ENCODE results near the gene PSMA6.
A peak's percentile ranks its signal among the peaks of the same experiment; 100 is the strongest.
"Not testable (repeated sequence)": the region's sequence is repeated elsewhere in the genome, so short reads cannot be mapped to it uniquely, and the experiment has no call there.

Gene PSMA6

DNA sequence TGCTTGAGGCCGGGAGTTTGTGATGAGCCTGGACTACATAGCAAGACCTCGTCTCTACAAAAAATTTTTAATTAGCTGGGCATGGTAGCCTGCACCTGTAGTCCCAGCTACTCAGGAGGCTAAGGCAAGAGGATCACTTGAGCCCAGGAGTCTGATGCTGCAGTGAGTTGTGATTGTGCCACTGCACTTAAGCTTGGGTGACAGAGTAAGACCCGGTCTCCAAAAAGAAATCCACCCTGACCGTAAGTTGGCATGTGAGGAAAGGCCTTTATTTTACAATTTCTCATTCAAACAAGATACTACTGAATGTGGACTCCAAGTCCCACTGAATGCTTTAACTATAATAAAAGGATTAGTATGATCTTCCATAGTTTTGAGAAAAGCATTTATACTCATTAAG lies 27.3 kb downstream of the PSMA6 start:
- DNase-seq, result no peak

DNA sequence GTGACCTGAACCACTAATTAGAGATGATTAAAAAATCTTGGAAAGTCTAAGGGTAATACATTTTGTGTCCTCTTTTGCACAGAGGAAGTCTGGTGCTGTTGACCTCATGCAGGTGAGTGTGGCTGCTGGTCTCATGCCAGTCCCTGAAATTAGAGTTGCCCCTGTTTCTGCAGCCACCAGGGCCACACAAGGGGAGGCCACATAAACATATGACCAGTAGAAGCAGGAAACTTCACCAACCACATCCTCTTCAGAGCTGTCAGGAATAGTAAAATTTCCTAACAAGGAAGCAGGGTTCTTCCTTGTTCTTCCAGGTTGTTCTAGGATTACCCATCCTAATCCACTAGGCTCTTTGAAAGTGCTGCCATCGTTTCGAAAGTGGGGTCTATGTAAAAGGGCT lies 28.3 kb downstream of the PSMA6 start:
- no peak for DNase-seq

DNA sequence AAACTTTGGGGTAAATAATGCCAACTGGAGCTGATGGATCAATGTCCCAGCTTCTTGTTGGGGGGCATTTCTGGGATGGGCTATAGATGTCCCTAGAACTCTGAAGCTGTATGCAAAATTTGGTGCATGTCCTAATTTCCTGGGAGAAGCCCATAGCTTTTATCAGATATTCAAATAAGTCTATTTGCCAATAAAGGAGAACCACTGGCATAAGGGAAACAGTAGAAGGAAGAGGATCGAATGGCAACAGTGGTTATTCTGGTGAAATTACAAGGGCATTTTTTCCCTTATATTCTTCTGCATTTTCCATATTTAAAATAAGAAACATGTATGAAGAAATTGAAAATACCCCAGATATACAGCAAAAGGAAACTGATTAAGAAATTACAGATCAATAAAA lies 34.2 kb downstream of the PSMA6 start:
- DNase-seq, result no peak

DNA sequence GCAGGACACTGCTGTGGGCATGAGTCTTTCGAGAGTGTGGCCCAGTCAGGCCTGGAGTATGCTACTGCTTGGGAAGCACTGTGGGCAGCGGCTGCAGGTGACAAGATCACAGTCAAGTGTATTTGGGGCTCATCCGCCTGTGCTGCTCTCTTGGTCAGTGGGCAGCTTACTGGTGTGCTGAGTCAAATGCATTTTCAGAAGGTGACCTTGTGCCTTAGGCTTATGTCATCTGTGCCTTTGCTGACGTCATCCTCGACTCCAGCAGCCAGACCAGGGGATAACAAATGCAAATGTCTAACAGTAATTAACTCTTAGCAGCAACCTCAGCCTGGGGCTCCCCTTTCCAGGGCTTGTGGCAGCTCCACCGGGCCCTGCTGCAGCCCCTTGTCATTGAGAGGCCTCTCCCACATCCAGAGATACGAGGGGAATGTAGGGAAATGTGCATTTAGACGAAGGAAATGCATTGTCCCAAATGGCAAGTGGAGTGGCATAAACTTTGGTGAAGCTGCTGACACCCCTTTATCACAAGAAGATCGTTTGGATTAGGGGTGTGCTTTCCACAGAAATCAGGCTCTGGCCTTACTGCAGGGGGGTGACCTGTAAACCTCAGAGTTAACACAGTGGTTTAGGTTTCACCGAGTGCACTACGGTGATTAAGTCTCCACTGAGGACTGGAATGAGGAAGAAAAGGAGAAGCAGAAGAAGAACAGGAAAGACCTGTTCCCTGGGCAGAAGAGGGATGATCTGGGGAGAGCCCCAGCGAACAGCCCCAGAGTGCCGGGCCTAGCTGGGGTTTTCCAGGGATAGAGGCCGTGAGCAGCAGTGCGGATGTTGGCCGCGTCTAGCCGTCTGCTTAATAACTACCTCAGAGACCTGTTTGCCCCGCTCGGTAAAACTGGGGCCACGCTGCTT lies 39.7 kb downstream of the PSMA6 start:
- DNase-seq, result no peak

DNA sequence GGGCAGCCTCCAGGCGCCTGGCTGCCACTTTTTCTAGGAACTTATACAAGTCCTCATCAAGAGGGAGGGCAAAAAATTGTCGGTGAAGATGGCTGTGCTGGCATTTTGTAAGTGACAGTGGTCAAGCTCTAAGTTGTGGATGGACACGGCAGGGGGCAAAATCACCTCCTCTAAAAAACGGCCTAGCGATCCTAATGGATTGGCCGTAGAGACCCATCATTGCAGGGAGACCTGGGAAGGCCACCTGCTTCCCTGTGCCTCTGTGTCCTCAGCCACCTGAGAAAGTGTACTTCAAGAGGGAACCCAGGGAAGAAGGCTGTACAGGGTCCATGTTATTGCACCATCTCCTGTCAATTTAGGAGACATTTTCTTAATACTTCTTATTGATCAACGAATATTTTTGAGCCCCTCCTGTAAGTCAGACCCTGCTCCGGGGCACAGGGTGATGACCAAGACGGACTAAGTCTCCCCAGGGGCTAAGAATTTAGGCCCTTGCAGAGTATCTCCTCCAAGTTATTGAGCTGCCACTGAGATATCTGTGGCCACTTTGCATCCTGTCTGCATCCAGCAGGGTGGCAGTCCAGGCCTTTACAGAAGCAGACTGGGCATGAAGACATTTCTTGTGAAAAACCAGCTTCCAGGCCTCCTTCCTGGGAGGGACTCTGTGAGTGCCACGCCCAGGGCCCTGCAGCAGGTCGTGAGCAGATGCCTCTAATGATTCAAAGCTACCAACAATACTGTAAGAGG lies 40.5 kb downstream of the PSMA6 start:
- no peak for DNase-seq

DNA sequence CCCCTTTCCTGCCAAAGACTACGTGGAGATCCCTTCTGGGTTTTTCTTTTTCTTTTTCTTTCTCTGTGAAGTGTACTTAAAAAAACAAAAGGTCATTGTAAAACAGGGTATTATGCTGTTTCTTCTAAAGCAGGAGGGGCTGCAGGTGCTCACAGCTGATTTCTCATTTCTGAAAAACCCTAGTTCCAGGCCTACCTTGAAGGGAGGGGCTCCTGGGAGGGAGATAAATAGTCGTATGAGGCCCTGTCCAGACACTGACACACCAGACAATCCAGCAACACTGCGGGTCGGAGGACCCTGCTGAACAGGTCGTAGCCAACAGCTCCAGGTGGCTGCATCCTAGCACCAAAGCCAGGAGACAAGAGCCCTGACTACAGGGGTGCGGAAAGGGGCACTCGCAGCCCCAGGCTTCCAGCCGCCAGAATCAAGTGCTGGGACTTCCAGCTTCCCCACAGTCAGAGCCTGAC lies 41.1 kb downstream of the PSMA6 start:
- no peak for DNase-seq

DNA sequence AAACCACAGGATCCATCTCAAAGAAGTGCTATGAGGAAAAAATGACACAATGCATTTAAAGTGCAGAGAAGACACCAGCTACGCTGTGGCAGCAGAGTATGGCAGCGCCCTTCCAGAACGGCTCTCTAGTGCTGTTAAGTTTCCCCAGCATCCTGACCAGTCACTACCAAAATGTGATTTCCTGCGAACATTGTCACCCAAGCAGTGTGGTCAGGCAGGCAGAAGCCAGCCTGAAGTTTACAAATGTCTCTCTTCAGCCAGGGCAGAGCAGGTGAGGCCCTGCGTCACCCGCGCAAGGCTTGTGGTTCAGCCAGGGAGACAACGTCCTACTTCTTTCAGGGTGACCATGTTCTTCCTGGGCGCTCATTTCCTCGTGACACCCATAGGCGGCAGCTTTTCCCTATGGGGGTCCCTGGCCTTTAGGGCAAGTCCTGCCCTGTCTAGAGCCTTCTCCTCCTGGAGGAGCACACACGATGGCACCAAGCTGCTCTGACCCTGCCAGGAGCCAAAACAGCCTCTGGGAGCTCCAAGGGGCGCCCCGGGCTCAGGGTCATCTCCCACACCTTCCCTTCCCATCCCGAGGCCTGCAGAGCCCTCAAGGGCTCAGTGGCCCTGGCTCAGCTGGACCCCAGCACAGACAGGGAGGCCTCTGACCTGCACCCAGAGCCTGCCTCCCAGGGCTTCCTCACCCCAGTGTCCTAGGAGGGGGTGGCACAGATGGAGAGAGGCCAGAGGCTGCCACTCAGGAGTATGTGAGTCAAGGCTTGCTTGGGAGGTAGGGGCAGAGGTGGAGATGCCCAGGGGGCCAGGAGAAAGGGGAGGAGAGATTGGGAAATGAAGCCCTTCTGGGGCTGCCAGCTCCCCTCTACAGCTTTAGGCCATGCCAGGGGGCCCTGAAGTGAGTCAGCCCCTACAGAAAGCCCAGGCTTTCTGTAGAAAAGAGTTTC lies 41.9 kb downstream of the PSMA6 start:
- no peak for DNase-seq

DNA sequence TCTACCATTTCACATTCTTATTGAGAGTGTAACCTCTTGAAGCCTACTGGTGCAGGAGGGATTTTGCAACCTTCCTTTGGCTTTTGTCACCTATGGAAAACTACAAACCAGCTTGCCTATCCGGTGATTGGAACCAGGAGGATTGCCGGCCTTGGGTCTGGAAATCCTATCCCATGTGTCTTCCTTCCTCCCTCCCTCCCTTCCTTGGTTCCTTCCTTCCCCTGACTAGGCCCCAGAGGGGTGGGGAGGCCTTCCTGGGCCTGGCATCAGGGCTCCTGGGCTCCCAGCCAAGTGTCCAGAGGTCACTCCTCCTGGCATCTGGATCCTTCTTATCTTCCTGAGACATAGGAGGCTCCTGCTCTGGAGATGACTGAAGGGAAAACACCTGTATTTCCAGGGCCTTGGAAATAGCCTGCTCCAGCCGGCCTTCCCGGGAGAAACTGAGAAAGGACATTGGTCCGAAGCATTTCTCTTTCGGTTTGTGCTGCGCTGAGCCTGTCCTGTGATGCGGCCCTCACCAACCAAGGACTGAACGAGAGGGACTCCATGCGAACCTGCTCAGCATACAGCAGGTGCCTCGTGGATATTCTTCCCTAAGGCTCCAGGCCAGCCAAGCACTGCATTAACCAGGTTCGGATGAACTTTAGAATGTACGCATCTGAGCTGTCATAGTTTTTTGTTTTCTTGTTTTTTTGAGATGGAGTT lies 43.4 kb downstream of the PSMA6 start:
- no peak for DNase-seq

DNA sequence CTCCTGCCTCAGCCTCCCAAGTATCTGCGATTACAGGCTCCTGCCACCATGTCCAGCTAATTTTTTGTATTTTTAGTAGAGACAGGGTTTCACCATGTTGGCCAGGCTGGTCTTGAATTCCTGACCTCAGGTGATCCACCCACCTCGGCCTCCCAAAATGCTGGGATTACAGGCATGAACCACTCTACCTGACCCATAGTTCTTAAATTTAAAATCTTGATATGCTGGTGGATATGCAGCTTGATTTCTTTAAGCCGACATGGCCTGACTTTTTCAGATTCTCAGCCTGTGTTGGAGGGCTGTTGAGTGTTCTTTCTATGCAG lies 44.0 kb downstream of the PSMA6 start:
- not testable (repeated sequence) for DNase-seq

DNA sequence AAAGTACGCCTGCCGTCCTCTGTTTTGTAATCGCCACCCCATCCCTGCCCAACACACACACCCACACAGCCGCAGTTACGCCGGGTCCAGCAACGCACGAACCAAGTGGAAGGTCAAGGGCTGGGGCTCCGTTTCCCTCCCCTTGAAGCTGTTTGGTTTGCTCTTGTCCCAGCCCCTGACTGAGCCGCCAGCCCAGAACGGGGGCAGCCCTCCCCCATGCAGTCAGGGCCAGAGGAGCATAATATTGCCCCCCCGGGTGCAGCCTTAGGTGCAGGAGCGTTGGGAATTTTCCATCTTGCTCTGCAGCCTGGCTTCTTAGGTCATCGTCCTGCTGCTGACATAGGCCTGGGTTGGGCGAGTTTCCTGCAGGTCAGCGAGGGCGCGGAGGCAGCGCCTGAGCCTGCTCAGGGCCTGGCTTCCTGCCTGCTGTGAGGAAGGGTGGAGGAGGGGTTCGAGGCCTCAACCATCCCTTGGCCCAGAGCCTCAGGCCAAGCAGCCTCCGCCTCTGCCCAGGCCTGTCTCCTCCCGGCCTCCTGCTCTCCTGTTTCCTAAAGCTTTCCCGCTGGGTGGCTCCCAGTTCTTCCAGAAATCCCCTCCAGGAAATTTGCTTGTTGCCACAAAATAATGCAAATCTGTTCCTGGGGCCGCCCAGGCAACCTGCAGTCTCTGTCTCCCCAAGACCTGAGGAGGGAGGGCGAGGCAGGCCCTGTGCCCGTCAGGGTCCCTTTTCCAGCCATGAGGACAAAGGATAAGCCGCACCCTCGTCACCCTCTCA lies 44.5 kb downstream of the PSMA6 start:
- peak in 23 of 56 donors; percentile 16 to 53 (median 30) for DNase-seq

DNA sequence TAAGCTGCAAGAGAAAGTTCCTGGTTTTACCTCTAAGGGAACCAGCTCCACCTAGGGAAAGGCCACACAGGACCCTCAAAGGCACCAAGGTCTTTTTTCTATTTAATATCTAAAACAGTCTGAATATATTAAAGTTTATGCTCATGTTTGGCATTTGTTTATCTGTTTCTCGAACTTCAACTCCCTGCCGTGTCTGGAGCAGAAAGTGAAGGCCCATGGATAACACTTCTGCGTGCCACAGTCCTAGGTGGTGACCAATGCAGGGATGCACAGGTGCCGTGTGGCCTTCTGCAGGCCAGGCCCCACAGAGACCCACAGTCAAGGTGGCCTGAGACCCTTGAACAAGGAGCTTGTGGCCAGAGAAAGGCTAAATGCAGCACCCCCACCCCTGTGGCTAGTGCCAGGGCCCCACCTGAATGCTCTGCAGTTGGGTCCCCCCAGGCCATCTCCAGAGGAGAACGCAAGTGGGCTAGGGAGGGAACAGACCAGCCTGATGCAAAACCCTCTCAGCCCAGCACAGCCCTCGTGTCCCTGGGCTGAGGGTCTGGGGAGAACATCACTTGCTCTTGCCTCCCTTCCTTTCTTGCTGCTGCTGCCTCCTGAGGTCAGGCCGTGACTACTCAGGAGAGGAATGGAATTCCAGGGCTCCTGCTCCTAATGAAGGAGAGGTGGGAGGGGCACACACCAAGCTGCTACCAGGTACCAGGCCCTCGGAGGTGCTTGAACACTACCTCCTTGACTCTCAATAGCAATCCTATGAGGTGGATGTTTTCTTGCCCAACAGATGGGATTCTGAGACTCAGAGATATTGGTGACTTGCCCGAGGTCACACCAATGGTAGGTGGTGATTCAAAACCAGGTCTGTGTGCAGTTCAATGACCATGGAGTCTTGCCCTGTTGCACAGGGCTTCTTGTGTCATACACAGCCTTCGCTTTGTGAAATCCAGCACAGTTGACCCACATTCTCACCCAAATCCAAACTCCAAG lies 45.4 kb downstream of the PSMA6 start:
- DNase-seq, result no peak

DNA sequence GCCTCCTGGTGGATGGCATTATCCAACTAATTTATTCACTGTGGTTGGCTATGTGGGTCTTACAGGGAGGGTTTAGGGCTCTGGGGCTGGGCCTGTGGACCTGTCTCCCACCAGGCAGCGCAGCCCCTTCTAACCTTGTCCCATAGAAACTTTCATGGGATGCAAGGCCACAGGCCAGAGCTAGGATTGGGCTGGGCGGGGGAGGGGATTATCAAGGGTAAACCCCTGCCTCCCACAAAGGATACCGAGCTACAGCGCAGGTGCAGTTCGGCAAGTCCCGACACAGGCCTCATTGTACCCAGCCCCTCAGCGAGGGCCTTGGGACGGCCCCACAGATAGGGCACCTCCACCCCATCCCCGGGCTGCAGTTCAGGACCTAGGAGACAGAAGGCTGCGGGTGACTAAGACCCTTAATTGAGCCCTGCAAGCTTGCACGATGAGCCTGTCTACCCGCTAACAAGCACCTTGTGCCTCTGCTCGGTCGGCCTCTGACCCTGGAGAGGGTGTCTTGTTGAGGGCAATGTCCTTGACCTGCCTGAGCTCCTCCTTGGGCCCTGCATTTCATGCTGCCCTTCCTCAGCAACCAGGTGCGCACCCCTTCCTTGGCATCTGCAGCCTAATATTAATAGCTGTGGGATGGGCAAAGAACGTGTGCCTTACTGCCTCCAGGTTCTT lies 46.7 kb downstream of the PSMA6 start:
- DNase-seq, result no peak

DNA sequence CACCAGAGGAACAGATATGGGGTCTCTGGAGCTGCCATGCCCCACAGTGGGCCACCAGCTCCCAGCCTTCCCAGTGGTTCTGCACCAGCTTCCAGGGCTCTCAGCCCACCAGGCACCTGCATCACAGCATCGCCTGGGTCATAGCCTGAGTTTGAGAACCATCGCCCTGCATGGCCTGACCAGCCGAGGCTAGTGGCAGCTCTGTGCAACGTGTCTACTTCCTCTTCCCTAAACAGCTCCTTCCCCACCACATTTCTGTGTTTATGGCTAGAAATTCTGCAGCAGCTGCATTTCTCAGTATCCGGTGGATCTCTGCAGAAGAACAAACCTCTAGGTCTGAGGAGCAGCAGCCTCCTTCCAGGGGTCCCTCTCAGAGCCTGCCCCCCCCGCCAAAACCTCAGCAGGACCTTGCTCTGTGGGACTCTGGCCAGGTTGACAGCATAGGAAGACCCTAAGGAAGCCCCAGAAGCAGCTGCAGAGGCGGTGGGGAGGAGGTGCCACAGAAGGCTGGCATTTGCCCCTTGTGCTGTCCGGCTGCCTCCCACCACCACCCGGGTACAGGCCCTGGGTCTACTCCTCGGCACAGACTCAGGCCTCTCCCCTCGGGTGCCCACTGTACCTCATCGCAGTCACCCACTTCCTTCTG lies 47.7 kb downstream of the PSMA6 start:
- peak in 6 of 56 donors; percentile 16 to 39 (median 29) for DNase-seq

DNA sequence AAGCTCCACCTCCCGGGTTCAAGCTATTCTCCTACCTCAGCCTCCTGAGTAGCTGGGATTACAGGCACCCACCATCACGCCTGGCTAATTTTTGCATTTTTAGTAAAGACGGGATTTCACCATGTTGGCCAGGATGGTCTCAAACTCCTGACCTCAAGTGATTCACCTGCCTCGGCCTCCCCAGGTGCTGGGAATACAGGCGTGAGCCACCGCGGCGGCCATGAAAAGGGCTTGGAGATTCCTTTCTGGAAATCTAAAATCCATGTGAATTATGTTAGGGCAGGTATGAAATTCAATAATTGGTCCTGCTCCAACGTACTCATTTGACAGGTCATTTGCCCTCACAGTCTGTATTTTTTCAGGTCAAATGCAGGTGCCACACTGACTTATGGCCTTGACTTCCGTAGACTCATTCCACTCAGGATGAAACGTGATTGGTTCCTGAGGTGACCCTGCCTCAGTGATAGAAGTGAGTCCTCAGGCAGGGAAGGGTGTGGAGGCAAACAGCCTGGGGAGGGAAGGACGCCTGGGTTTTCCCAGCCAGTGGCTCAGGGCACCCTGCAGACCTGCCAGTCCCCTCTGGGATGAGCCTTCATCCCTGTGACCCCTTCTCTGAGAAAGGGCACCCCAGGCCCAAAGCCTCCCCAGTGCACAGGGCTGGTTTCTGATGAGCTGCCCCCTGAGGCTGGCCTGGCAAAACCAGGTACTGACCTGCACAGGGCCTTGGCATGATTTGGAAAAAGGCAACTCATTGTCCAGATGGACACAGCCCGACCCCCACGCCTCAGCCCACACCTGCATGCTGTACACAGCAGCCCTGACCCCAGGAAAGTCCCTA lies 48.7 kb downstream of the PSMA6 start:
- no peak for DNase-seq

DNA sequence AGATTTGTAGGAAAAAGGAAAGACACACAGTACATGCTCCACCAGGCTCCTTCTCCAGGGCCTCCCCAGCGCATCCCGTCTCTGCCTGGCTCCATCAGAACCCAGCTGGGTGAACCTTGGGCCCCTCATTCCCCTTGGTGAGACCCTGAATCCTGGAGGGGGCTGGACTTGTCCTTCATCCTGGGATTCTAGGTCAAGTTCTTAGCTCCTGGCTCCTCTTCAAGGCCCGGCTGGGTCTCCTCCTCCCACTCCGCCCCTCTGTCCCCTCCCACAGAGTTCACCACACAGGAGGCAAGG lies 49.2 kb downstream of the PSMA6 start:
- no peak for DNase-seq

DNA sequence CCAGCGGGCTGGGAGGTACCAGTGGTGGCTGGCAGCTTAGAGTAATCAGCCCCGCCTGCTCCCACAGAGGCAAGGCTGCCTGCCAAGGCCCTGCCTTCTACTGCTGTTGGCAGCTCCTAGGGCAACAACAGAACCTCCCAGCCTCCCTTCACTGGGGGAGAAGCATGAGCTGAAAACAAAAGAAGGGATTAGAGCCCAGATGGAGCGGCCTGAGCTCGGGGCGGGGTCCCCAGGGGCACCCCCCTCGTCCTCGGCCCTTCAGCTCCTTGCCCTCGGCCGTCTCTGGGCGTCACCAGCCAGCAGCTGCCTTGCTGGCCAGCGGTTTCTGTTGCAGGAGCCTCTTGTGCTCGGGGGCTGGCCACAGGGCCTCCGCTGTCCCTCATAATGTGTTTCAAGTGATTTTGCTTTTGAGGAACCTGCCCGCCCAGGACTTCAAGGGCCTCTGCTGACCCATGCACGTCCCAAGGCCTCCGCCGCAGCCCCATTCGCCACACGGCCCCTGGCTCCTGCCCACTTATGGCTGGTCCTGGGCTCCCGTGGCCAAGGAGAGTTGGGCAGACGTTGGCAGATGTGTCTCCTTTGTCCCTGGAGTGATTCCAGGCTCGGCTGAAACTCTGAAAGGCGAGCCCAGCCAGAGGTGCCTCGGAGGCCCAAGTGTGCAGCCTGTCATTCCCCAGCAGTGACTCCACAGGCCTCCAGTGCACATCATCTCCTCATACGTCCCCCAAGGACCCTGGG lies 49.7 kb downstream of the PSMA6 start:
- peak; percentile 54 to 98 (median 92) for DNase-seq
